ENCODE data around the gene DCUN1D2.
"Not testable (repeated sequence)": the region's sequence is repeated elsewhere in the genome, so short reads cannot be mapped to it uniquely, and the experiment has no call there.

The DCUN1D2 gene

DNA sequence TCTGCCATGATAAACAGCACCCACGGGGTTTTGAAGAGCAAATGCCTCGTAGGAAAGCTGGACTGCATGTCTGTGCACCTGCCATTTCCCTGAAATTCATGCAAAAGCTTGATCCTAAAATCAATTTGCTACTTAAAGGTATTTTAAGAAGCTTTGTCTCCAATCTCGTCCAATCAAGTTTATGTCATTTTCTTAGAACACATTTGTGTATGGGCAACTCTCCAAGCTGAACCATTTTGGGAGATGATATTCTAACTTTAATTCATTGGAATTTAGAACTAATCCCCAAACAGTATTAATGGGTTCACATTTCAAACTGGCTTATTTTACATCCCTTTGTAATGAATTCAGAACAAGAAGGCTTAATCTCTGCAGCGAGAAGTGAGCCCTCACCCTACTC, 38.0 kb downstream of the DCUN1D2 start:
- no peak for TF ChIP-seq CTCF (IDR thresholded peaks at IDR 0.05; ENCODE audit: low read length, missing control alignments)
- no peak for DNase-seq (ENCODE audit: low read depth)
- H3K4me3 ChIP-seq (replicated peaks; ENCODE audit: low read depth, low read length), result no peak overlapping the region

GRCh38 chr13:113451951-113452421, 38.5 kb downstream of the DCUN1D2 start:
- TF ChIP-seq CTCF (IDR thresholded peaks at IDR 0.05; ENCODE audit: low read length, missing control alignments), result no peak

GRCh38 chr13:113450861-113451620, 39.5 kb downstream of the DCUN1D2 start:
- not testable (repeated sequence) for H3K4me3 ChIP-seq (replicated peaks; ENCODE audit: low read depth, low read length); DNase-seq (ENCODE audit: low read depth)
- peak; percentile 7 for TF ChIP-seq CTCF (IDR thresholded peaks at IDR 0.05; ENCODE audit: low read length, missing control alignments)

More at GRCh38 chr13:113451951-113452421, 38.5 kb downstream of the DCUN1D2 start:
- H3K4me3 ChIP-seq (replicated peaks; ENCODE audit: low read depth, low read length), result no peak overlapping the region
- DNase-seq (ENCODE audit: low read depth), result no peak

DNA sequence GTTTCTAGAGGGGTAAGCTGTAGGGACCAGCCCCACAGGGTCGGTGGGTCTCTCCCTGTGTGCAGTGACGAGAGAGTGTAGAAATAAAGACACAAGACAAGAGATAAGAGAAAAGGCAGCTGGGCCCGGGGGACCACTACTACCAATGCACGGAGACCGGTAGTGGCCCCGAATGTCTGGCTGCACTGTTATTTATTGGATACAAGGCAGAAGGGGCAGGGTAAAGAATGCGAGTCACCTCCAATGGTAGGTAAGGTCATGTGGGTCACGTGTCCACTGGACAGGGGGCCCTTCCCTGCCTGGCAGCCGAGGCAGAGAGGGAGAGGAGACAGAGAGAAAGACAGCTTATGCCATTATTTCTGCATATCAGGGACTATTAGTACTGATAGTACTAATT, 40.2 kb downstream of the DCUN1D2 start:
- H3K4me3 ChIP-seq (replicated peaks; ENCODE audit: low read depth, low read length); DNase-seq (ENCODE audit: low read depth): not testable (repeated sequence)

GRCh38 chr13:113449693-113450347, 40.7 kb downstream of the DCUN1D2 start:
- DNase-seq (ENCODE audit: low read depth), result no peak
- H3K4me3 ChIP-seq (replicated peaks; ENCODE audit: low read depth, low read length), result no peak overlapping the region
- no peak for TF ChIP-seq CTCF (IDR thresholded peaks at IDR 0.05; ENCODE audit: low read length, missing control alignments)

GRCh38 chr13:113448885-113449692, 41.4 kb downstream of the DCUN1D2 start:
- DNase-seq (ENCODE audit: low read depth), result no peak
- no peak for TF ChIP-seq CTCF (IDR thresholded peaks at IDR 0.05; ENCODE audit: low read length, missing control alignments)
- no peak overlapping the region for H3K4me3 ChIP-seq (replicated peaks; ENCODE audit: low read depth, low read length)

DNA sequence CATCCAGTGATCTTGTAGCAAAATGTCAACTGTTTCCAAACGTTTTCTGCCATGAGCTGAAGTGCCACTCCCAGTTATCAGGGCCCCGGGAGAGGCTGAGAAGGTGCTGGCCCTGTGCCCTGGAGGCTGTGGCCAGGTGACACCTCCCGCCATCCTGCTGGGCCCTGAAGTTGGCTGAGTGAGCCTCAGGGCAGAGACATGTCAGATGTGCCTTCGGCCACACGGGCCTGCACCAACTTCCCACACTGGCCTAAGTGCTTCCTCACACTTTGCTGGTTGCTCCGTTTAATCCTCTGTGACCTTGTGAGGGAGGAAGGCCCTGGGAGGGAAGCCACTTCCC, 42.0 kb downstream of the DCUN1D2 start:
- H3K4me3 ChIP-seq (replicated peaks; ENCODE audit: low read depth, low read length), result no peak overlapping the region
- no peak for DNase-seq (ENCODE audit: low read depth)
- no peak for TF ChIP-seq CTCF (IDR thresholded peaks at IDR 0.05; ENCODE audit: low read length, missing control alignments)

All from fibroblast of pulmonary artery (primary cell).